HG02623 (cell line): ENCODE data around the gene WWC2.

Experiments
- ATAC-seq: cut with Tn5 transposase; IDR thresholded peaks from one replicate; pipeline ENCODE4 v1.9.1; 2021; ENCODE audit warnings: moderate library complexity; ENCODE audit not compliant: unreplicated experiment

Gene WWC2

DNA sequence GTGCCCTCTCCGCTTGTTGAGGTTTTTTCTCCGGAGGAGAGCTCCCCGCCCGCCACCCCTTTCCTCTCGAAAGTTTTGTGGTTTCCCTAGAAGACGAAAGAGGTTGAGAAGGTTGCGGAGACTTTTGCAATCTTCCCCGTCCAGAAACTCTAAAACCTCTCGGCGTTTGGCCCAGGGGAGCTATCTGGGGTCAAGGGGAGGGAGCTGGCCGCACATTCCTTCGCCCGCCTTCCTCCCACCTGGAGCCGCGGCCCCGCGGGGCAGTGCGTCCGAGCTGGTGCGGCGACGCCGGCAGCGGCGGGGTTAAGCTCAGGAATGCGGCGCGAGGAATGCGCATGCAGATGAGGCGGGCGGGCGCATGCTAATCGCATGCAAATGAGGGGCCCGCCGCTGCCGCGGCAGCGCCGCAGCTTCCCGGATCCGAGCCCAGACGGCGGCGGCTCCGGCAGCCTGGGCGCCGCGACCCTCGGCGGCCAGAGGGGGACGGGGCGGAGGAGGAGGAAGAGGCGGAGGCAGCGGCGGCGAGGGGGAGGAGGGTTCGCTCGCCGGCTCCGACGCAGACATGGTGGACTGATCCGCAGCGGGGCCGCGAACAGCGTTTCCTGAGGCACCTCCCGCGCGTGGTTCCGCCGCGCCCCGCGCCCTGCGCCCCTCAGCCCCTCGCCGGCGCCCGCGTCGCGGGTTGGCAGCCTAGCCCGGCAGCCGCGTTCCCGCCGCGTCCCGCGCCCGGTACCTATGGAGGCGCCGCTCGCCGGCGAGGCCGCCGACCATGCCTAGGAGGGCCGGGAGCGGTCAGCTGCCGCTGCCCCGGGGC lies at the start of gene WWC2:
TSS of gene WWC2 (plus strand) at position 535 of the 814 bp plus-strand sequence. CDS start at position 770, 235 bp downstream.
- peak; percentile 57 for ATAC-seq

DNA sequence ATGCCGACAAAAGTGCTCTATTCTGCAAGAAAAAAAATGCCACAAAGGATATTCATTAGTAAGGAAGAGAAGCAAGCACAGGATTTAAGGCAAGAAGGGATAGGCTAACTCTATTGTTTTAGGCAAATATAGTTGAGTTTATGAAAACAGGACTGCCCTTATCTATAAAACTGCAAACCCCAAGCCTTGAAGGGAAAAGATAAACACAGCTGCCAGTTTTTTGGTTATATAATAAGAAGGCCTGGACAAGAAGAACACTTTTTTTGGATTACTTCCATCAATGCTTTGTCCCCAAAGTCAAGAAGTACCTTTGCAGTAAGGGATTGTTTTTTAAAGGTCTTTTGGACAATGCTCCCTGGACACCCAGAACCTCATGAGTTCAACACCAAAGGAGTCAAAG lies 45.4 kb upstream of the WWC2 start:
- no peak for ATAC-seq

DNA sequence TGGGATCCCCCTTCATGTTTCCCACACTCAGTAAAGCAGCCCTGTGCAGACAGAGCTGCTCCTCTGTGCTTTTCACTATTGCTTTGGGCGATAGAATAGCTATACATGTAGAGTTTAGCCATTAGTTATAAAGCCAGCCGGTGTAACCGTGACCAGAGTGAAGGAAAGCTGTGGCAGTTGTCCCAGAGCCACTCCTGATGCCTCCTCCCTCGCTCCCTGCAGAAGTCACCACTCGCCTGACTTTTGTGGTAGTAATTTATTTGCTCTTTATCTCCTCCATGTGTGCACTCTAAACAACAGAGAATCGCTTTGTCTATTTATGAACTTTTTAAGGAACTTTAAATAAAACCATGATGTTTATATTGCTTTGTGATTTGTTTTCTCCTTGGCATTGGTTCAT lies 41.8 kb upstream of the WWC2 start:
- ATAC-seq, result no peak

- no peak for ATAC-seq
These were observed 39.3 kb upstream of the WWC2 start for GRCh38 chr4:183059797-183060196.

DNA sequence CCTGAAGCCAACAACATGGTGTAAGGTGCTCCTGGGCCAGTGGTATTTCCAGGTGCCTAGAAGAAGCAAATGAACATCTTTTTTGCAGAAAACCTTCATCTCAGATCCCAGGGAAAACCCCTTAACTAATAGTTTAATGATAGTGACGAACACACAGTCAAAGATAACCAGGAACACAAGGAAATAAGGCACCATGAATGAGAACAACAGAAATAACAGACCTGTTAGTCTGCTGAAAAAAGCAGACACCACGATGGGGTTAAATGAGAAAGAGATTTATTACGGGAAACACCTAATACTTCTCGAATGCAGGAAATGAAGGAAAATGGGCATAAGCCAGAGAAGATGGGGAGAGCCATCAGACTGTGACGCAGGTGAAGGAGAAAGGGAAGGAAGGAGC lies 30.6 kb upstream of the WWC2 start:
- ATAC-seq, result no peak

DNA sequence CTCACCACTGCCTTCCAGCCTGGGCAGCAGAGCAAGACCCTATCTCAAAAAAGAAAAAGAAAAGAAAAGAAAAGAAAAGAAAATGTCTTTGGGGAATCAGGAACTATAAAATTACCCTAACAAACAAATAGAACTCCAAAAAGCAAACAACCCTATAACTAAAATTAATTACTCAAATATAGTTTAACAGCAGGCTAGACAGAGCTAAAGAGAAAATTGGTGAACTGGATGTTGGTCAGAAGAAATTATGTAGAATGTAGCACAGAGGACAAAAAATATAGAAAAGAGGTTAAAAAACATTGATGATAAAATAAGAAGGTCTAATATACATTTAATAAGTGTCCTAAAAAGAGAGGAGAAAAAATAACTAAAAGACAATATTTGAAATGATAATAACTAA lies 27.8 kb upstream of the WWC2 start:
- no peak for ATAC-seq

GRCh38 chr4:183072176-183072575 lies 26.9 kb upstream of the WWC2 start:
- no peak for ATAC-seq

DNA sequence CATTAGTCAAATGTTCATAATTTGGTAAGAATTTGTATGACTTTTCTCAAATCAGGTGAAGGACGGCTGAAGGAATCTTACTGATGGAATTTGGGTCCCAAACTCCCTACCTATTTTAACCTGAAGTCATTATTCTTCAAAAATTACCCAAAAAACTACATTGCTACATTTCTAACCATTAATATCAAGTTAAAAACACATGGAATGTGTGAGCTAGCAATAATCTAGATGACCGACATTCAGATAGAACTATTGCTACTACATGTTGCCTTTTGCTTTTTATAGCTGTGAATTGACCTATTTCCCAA lies 25.3 kb upstream of the WWC2 start:
- no peak for ATAC-seq

GRCh38 chr4:183074288-183074990 lies 24.6 kb upstream of the WWC2 start:
- no peak for ATAC-seq

DNA sequence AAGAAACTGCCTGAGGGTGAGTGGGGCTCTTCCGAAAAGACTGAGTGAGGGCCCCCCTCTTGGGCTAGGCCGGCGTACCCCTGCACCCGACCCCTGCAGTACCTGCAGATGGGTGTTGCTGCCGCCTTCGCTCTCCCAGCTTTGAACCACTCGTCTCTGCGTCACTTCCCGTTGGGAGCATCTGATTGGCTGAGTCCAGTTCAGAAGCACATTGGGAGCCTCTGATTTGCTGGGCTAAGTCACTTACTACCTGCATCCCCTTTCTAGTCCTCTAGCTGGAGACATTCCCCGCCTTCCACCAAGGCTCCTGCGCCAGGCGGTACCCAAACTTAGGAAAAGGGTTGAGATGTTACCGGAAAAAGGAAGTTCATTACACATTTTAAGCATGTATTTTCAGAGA lies 20.4 kb upstream of the WWC2 start:
- no peak for ATAC-seq

- no peak for ATAC-seq
These were observed 18.5 kb upstream of the WWC2 start for GRCh38 chr4:183080372-183081115.

DNA sequence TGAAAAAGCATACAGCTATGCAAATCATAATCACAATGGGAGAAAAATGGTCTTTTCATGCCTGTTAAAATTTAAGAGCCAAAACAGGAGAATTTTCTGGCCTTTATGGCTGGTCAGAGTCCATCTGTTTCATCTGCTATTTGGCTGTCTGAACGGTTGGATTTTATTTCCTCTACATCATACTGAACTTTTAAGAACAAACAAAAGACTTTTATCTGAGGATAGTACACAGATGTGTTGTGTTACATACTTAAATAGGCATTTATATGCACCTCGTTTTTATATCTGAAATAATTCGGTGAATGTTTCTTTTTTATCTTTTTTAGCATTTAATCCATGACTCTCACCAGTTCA lies 18.0 kb upstream of the WWC2 start:
- ATAC-seq, result no peak

- no peak for ATAC-seq
These were observed 17.0 kb upstream of the WWC2 start for GRCh38 chr4:183082053-183082452.

DNA sequence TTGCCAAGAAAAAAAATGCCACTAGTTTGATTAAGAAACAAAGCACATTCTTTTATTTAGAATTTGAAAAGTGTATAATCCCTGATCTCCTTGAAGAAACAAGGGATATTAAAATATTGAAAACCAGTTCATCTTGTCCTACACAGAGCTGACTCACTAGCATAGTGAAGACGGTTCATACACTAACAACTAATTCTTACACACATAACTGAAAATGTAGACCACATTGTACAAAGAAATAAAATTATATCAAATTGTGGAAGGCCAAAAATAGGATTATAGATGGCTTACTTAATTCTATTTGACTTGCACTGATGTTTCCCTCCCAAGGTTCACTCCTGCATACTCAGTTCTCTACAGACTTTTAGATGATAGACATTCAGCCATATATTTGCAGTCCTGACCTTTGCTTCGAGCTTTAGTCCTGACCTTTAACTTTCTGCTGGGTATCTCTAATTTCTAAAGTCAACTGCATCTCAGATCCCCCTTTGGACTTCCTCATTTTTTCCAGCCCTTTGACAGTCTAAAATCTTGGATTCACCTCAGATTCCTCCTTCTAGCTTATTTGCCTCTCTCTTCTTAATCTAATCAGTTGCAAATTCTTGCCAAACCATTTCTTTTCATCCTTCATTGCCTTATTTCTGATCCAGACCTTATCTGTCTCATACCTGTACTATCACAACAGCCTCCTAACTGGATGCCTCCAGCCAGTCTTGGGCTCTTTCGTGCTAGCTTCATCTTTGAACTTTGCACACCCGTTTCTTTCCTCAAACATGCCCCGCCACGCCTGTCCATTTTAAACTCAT lies 4.5 kb upstream of the WWC2 start:
- no peak for ATAC-seq

GRCh38 chr4:183095199-183095512 lies 3.9 kb upstream of the WWC2 start:
- ATAC-seq, result no peak

DNA sequence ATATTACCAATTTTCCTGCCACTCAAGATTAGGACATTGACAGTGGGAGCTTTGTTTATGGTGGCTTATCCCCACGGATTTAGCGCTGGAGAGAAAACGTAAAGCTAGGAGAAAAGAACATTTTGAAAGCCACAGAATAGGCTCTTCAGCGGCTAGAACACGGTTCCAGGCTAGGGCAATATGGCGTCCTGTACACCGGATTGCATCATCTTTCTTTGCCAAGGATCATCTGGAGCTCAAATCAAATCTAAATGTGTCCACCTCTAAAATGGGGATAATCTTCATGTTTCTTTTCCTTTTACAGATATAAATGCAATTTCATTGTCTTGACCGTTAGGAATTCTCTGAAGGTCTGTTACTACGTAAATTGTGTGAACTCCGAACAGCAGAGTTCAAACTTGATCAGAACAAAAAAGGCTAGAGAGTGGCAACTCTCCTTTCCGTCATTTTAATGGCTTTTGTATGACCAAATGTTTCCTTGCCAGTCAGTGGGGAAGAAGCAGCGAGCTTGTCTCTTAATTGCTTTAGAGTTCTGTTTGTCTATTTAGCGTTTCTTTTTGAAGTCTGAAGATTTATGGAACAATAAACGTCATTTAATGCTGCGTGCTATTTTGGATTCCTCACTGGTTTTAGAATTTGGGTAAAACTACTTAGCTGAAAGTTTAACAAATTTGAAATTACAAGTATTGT lies 2.6 kb upstream of the WWC2 start:
- ATAC-seq, result no peak

GRCh38 chr4:183097231-183098018 lies 1.6 kb upstream of the WWC2 start:
- ATAC-seq, result no peak

- ATAC-seq, result peak; percentile 21
These were observed 886 bp upstream of the WWC2 start for GRCh38 chr4:183098019-183098722.

DNA sequence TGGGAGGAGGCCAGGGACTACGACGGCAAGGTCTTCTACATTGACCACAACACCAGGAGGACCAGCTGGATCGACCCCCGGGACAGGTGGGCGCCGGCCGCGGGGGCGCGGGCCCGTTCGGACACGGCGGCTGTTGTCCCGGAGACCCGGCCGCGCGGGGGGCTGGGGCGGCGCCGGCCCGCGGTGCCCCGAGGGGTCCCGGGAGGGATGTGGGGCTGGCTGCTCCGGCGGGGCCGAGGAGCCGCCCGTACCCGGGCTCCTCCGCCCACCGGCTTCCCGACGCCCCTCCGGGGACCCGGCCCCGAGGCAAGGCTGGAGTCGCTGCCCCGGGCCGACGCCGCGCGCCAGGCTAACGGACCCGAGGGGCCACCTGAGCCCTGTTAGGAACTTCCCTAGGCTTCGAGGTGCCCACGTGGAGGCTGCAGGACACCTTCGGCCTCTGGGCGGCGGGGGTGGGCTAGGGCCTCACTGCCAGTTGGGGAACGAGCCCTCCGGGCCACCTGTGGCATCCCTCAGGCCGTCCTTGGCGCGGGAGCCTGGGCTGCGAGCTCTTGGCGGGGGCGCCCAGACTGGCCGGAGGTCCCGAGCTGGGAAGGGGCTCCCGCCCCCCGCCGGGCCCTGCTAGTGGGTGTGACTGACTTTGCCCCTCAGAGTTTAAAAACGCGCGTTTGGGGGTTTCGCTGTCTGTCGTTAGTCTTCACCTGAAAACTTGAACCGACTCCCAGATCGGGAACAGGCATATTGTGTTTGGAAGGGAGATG lies 660 bp downstream of the WWC2 start:
- no peak for ATAC-seq
